Hepatocyte (in vitro differentiated cells): ENCODE results near the gene IGF2BP1. TPM values are rescaled to one million over a fixed set of nuclear protein-coding genes. Genes with fewer than 3 reads are reported as not detected.

Experiments used
- DNase-seq: peaks from one replicate; pipeline ENCODE4 v3.0.0-alpha.2; 2016; ENCODE audit warnings: low spot score
- H2AFZ ChIP-seq: fragments of 200-600 bp; sonication (generic); 2 replicates; pipeline ENCODE4 v1.6.0; 2016; ENCODE audit warnings: antibody characterized with exemption, mild to moderate bottlenecking
- H3K27ac ChIP-seq: fragments of 200-600 bp; sonication (generic); 2 replicates; pipeline ENCODE4 v1.5.1; 2016; ENCODE audit warnings: mild to moderate bottlenecking
- H3K27me3 ChIP-seq: fragments of 200-600 bp; sonication (generic); 2 replicates; pipeline ENCODE4 v1.6.1; 2016
- H3K36me3 ChIP-seq: fragments of 200-600 bp; sonication (generic); replicated peaks from 2 replicates; pipeline ENCODE4 v1.5.1; 2016; ENCODE audit warnings: low read depth; ENCODE audit not compliant: insufficient read depth
- H3K4me1 ChIP-seq: fragments of 200-600 bp; sonication (generic); 2 replicates; pipeline ENCODE4 v1.5.1; 2016; ENCODE audit warnings: mild to moderate bottlenecking, moderate library complexity; ENCODE audit not compliant: insufficient read depth
- H3K4me2 ChIP-seq: fragments of 200-600 bp; sonication (generic); 2 replicates; pipeline ENCODE4 v1.6.0; 2016
- H3K4me3 ChIP-seq: fragments of 200-600 bp; sonication (generic); 2 replicates; pipeline ENCODE4 v1.5.1; 2016; ENCODE audit warnings: mild to moderate bottlenecking
- H3K79me2 ChIP-seq: fragments of 200-600 bp; sonication (generic); 2 replicates; pipeline ENCODE4 v1.6.0; 2017; ENCODE audit warnings: mild to moderate bottlenecking
- H3K9me2 ChIP-seq: fragments of 200-600 bp; sonication (generic); replicated peaks from 2 replicates; pipeline ENCODE4 v1.6.0; 2017; ENCODE audit warnings: mild to moderate bottlenecking; ENCODE audit not compliant: insufficient read depth
- H3K9me3 ChIP-seq: fragments of 200-600 bp; sonication (generic); 2 replicates; pipeline ENCODE4 v1.5.1; 2016; ENCODE audit warnings: low read depth, mild to moderate bottlenecking
- H4K20me1 ChIP-seq: fragments of 200-600 bp; sonication (generic); 2 replicates; pipeline ENCODE4 v1.6.0; 2016; ENCODE audit warnings: mild to moderate bottlenecking; ENCODE audit not compliant: insufficient read depth, poor library complexity, severe bottlenecking
- EZH2 ChIP-seq: fragments of 200-600 bp; sonication (generic); IDR thresholded peaks from 2 replicates; pipeline ENCODE4 v1.6.1; 2016; ENCODE audit warnings: antibody characterized with exemption, mild to moderate bottlenecking, borderline replicate concordance
- EZH2phosphoT487 ChIP-seq: fragments of 200-600 bp; sonication (generic); IDR thresholded peaks from one replicate; pipeline ENCODE4 v1.6.1; 2018; ENCODE audit warnings: antibody characterized with exemption, mild to moderate bottlenecking, low read depth, moderate library complexity; ENCODE audit not compliant: unreplicated experiment, severe bottlenecking
- WGBS: methylation state at CpG from one replicate; pipeline ENCODE4 v1.1.6; 2016; ENCODE audit warnings: low lambda C conversion rate; ENCODE audit errors: missing lambda C conversion rate; 5-methylcytosine and 5-hydroxymethylcytosine counted together
- polyA plus RNA-seq: library from polyadenylated mRNA; unstranded; fragments of >200 nt; fragmentation: Nextera tagmentation; extraction: Ambion mirVana; gene quantifications from 2 replicates; pipeline ENCODE4 v1.2.1, GENCODE V29; 2016
- small RNA-seq: library from RNA; depleted of rRNA; stranded (forward); fragments of <200 nt; gene quantifications from one replicate; pipeline ENCODE3, GENCODE V24; 2014
- total RNA-seq: library from RNA; depleted of rRNA; stranded (reverse); fragments of >200 nt; gene quantifications from 2 replicates; pipeline ENCODE4 v1.2.3, GENCODE V29; 2014
- TF ChIP-seq, protein P1 (sequence below): fragments of 200-600 bp; sonication (generic); IDR thresholded peaks from 2 replicates; pipeline ENCODE4 v1.5.1; 2016; ENCODE audit warnings: antibody characterized with exemption, mild to moderate bottlenecking; ENCODE audit not compliant: poor library complexity

IGF2BP1 gene
- total and polyA plus RNA-seq, 2 experiments from 2014 or later: 40.7 to 50.0 TPM

DNA sequence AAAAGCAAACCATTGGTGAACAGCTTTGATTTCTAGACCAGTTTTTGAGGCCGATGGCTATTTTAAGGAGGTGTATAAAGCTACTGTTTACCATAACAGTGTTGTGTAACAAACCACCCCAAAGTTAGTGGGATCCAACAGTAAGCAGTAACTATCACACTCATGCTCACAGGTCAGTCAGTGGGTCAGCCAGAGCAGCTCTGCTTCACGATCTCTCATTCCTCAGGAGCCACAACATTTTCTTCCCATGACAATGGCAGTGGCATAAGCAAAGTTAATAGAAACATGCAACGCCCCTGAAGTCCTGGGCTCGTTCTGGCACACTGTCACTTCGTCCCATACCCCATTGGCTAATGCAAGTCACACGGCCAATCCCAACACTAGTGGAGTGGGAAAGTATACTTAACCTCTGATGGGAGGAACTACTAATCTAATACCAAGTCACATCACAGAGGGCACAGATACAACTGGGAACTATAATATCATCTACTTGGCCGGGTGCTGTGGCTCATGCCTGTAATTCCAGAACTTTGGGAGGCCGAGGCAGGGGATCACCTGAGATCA lies 107.4 kb downstream of the IGF2BP1 start:
- H3K27ac ChIP-seq: no peak overlapping the region
- no peaks in the 10 kb centered on the region for H3K9me3 ChIP-seq
- no peak for DNase-seq
- H3K4me1 ChIP-seq: peaks cover 33% of the 10 kb centered on the region
- H3K9me2 ChIP-seq: no peaks in the 10 kb centered on the region
- 87% methylated on average over 8 of the region's 8 CpGs for WGBS
- no peak overlapping the region for H2AFZ ChIP-seq
- H3K36me3 ChIP-seq: no peaks in the 10 kb centered on the region
- no peak overlapping the region for H3K4me3 ChIP-seq
- no peaks in the 10 kb centered on the region for H3K79me2 ChIP-seq
- TF ChIP-seq EZH2: no peak
- TF ChIP-seq EZH2phosphoT487: no peak
- TF ChIP-seq, protein P1, sequence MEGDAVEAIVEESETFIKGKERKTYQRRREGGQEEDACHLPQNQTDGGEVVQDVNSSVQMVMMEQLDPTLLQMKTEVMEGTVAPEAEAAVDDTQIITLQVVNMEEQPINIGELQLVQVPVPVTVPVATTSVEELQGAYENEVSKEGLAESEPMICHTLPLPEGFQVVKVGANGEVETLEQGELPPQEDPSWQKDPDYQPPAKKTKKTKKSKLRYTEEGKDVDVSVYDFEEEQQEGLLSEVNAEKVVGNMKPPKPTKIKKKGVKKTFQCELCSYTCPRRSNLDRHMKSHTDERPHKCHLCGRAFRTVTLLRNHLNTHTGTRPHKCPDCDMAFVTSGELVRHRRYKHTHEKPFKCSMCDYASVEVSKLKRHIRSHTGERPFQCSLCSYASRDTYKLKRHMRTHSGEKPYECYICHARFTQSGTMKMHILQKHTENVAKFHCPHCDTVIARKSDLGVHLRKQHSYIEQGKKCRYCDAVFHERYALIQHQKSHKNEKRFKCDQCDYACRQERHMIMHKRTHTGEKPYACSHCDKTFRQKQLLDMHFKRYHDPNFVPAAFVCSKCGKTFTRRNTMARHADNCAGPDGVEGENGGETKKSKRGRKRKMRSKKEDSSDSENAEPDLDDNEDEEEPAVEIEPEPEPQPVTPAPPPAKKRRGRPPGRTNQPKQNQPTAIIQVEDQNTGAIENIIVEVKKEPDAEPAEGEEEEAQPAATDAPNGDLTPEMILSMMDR: no peak
- no peak overlapping the region for H3K4me2 ChIP-seq
- no peaks in the 10 kb centered on the region for H4K20me1 ChIP-seq
- H3K27me3 ChIP-seq: no peaks in the 10 kb centered on the region

Small RNA genes within 50 kb of the gene (small RNA-seq; reads per million reads assigned to genes)
- gene RF00017 (not detected), gene RF01210 (not detected), gene RNU1-42P (not detected), gene RNU6-826P (not detected)

Other genes starting within 250 kb of the IGF2BP1 start
- 0.28 and 0.30 TPM in 2 replicates for gene TTLL6, start 180.2 kb upstream of the IGF2BP1 start, total RNA-seq
- gene TTLL6, start 180.2 kb upstream of the IGF2BP1 start, polyA plus RNA-seq: not detected in 2 replicates
- gene CALCOCO2, start 166.3 kb upstream of the IGF2BP1 start, total RNA-seq: 68.8 and 76.3 TPM in 2 replicates
- 63.4 and 79.2 TPM in 2 replicates for gene CALCOCO2, start 166.3 kb upstream of the IGF2BP1 start, polyA plus RNA-seq
- 91.6 and 107 TPM in 2 replicates for gene ATP5MC1, start 104.6 kb upstream of the IGF2BP1 start, total RNA-seq
- gene ATP5MC1, start 104.6 kb upstream of the IGF2BP1 start, polyA plus RNA-seq: 197 and 223 TPM in 2 replicates
- 62.3 and 63.3 TPM in 2 replicates for gene UBE2Z, start 89.0 kb upstream of the IGF2BP1 start, total RNA-seq
- gene UBE2Z, start 89.0 kb upstream of the IGF2BP1 start, polyA plus RNA-seq: 66.7 and 73.7 TPM in 2 replicates
- gene SNF8, start 52.5 kb upstream of the IGF2BP1 start, total RNA-seq: 91.5 and 101 TPM in 2 replicates
- gene SNF8, start 52.5 kb upstream of the IGF2BP1 start, polyA plus RNA-seq: 195 and 227 TPM in 2 replicates
- not detected in 2 replicates for gene GIP, start 28.8 kb upstream of the IGF2BP1 start, total RNA-seq
- 2.3 TPM in 2 replicates for gene GIP, start 28.8 kb upstream of the IGF2BP1 start, polyA plus RNA-seq
- 1.3 and 2.2 TPM in 2 replicates for gene B4GALNT2, start 135.4 kb downstream of the IGF2BP1 start, total RNA-seq
- 0.40 and 0.88 TPM in 2 replicates for gene B4GALNT2, start 135.4 kb downstream of the IGF2BP1 start, polyA plus RNA-seq
- gene GNGT2, start 213.2 kb downstream of the IGF2BP1 start, total RNA-seq: 0.96 TPM in 1 of 2 replicates, not detected in the other
- 0.92 TPM in 1 of 2 replicates, not detected in the other for gene GNGT2, start 213.2 kb downstream of the IGF2BP1 start, polyA plus RNA-seq
- gene ABI3, start 213.3 kb downstream of the IGF2BP1 start, total RNA-seq: 0.13 and 0.52 TPM in 2 replicates
- 0.29 and 0.43 TPM in 2 replicates for gene ABI3, start 213.3 kb downstream of the IGF2BP1 start, polyA plus RNA-seq
- gene PHOSPHO1, start 233.4 kb downstream of the IGF2BP1 start, total RNA-seq: not detected in 2 replicates
- 0.54 TPM in 1 of 2 replicates, not detected in the other for gene PHOSPHO1, start 233.4 kb downstream of the IGF2BP1 start, polyA plus RNA-seq